Measurements from ENCODE around the gene NANP.
A peak's percentile ranks its signal among the peaks of the same experiment; 100 is the strongest.
"Not testable (repeated sequence)": the region's sequence is repeated elsewhere in the genome, so short reads cannot be mapped to it uniquely, and the experiment has no call there.

The NANP gene, protein sequence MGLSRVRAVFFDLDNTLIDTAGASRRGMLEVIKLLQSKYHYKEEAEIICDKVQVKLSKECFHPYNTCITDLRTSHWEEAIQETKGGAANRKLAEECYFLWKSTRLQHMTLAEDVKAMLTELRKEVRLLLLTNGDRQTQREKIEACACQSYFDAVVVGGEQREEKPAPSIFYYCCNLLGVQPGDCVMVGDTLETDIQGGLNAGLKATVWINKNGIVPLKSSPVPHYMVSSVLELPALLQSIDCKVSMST

DNA sequence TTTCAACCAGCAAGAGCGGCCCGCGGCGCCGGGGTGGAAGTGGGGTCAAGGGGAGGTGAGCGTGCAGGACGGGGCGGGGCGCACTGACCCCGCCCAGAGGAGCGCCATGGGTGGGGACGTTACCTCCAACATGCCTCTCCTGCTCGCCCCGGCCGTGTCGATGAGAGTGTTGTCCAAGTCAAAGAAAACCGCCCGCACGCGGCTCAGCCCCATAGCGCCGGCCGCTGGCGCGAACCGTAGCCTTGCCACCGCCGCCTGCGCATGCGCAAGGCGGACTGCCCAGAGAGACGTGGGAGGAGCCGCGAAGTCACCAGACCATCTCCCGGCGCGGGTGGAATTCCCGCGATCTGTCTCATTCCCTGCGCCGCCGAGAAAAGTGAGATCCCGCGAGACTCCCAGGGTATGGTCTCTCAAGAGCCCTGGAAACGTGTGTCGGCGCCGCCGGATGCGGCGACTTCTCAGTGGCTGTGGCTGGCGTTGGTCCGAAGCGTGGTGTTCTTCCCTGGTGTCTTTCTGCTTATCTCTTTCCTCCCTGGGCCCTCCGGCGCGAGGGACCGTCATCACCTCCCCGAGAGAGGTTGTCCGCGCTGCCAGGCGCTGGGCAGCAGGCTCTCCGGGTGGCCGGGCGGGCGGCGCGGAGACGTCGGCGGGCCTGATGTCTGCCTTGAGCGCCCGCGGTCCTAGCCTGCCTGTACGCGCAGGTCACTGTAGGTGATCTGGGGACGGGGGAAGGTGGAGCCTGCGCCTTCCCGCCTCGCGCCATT, at the start of gene NANP:
NANP (minus strand) TSS at position 279 of the 764 bp plus-strand sequence; CDS start at position 213, 66 bp downstream.
- DNase-seq: peak; percentile 65 to 96 (median 89)

DNA sequence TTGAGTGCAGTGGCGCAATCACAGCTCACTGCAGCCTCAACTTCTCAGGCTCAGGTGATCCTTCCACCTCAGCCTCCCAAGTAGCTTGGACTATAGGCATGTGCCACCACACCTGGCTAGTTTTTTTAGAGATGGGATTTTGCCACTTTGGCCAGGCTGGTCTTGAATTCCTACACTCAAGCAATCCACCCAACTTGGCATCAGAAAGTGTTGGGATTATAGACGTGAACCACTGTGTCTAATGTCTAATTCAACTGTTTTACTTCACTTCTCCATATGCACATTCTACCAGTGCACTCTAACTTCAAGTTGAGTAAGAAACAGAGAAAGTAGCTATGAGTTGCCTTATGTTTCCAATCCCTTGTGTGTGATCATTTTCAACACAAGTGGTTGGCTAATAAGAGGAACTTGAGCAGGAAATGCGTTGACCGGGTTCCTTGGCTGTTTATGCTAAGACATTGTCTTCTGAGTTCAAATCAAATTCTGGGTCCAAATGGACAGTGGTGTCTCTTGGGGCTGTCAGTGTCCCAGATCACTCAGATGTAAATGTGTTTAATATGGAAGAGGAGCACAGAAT, 48.9 kb upstream of the NANP start:
- no peak for DNase-seq

DNA sequence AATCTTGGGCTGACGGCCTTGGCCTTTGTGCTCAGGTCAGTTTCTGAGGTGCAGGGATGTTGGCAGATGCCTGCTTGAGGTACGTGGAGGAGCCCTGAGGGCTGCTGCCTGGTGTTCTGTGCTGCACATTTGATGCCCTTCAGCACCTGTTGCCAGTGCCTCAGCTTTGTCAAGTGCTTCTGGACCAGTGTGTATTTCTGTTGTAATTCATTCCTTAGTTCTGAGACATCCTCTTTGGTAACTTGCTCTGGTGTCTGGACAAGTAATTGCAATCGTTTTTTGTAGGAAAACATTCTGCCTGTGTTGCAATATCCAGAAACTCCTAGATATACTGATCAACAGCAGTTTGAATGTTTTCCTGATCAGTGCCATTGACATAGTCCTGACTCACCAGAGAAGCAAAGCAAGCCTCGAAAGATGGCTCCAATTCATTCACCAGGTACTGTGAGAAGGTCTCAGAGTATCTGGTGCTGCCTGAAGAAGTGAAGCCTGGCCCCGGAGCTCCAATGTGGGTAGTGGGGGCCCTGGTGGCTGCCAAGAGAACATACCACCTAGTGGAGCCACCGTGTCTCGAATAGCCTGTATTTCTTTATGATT, 46.1 kb upstream of the NANP start:
- no peak for DNase-seq

DNA sequence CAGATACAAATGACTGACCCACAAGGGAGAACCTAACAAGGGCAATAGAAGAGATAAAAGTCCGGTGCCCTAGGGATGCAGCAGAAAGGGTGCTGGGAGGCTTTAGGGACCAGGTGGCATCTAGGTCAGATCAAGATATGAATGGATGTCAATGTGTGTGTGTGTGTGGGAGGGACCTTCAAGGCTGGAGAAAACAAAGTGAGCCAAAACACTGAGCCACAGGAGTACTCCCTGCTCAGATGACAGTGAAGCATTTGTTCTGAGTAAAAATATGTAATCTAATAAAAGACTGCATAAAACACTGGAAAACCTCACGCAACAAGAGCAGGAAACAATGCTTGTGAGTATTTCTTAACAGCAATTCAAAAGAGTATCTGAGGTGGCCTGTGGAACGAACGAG, 44.6 kb upstream of the NANP start:
- no peak for DNase-seq

DNA sequence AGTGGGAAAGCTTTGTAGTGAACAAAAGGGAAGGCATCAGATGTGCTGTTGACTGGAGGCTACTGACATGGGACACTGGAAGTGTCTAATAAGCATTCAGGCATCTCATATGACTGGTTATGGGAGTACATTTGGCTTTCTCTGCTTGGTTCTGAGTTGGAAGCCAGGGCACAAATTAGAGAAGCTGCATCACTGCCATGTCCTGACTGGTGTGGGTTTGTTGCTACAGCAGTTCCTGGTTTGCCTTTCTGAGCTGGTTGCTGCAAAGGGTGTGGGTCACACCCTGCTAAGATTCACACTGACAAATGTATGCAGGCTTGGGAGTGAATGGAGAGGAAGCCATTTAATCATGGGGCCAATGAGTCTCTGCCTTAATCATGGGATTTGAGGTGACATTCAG, 36.2 kb upstream of the NANP start:
- no peak for DNase-seq

DNA sequence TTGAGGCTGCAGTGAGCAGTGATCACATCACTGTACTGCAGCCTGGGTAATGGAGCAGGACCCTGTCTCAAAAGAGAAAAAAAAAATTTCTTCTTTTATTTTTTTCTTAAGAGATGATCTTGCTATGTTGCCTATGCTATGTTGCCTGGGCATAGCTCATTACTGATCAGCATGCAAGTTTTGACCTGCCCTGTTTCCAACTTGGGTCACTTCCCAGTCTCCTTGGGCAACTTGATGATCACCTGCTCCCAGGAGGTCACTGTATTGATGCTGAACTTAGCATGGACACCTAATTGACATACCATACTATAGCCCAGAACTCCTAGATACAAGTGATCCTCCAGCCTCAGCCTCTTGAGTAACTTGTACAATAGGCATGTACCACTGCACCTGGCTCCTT, 30.7 kb upstream of the NANP start:
- no peak for DNase-seq

DNA sequence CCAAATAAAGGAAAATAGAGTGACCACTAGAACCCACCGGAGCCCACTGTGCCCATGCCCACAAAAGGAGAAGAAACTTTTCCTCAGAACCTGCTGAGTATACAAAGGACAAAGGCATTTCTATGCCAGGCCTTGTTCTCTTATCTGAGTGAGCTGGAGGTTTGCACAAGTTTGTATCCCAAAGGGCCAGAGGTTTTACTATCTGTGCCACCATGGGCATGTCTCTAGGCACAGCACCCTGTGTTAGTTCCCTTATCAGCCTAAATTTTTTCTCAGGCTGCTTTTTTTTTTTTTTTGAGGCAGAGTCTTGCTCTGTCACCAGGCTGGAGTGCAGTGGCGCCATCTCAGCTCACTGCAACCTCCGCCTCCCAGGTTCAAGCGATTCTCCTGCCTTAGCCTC, 29.1 kb upstream of the NANP start:
- DNase-seq: not testable (repeated sequence)

DNA sequence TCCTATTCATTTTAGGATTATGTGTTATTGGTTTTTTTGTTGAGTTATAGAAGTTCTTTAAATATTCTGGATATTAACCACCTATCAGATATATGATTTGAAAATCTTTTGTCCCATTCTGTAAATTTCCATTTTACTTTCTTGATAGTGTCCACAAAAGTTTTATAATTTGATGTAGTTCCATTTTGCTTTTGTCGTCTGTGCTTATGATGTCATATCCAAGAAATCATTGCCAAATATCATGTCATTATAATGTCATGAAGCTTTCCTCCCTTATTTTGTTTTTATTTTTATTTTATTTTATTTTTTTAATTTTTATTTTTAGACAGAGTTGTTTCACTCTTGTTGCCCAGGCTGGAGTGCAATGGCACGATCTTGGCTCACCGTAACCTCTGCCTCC, 21.0 kb upstream of the NANP start:
- no peak for DNase-seq

DNA sequence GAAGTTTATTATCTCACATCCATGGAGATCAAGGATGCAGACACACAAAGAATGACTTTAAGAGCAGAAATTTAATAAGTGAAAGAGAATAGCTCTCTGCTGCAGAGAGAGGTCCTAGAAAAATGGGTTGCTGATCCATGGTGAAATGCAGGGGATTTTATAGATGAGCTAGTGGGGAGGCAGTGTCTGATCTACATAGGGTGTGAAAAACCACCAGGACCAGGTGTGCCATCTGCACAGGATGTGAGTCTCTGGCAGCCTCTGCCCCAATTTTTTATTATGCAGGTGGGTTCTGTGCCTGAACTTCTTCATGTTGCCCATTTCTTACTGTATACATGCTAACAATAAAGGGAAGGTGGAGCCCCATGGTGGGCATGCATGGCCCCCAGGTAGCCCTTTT, 19.9 kb upstream of the NANP start:
- no peak for DNase-seq

DNA sequence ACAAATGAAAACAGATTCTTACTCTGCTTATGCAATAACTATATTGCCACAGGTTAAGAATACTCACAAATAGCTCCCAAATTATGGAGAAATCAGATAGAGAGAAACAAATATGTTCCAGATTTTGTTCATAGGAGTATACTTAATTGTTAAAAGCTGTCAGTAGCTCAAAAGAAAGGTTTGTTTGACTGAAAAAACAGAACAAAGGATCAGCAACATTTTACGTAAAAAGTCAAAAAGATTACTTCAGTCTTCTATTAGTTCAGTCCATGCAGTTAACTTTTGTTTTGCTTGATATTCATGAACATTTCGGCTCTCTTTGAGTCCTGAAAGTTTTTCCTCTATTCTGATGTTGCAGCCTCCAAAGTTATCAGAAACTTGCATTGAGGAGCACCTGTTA, 13.4 kb upstream of the NANP start:
- no peak for DNase-seq

DNA sequence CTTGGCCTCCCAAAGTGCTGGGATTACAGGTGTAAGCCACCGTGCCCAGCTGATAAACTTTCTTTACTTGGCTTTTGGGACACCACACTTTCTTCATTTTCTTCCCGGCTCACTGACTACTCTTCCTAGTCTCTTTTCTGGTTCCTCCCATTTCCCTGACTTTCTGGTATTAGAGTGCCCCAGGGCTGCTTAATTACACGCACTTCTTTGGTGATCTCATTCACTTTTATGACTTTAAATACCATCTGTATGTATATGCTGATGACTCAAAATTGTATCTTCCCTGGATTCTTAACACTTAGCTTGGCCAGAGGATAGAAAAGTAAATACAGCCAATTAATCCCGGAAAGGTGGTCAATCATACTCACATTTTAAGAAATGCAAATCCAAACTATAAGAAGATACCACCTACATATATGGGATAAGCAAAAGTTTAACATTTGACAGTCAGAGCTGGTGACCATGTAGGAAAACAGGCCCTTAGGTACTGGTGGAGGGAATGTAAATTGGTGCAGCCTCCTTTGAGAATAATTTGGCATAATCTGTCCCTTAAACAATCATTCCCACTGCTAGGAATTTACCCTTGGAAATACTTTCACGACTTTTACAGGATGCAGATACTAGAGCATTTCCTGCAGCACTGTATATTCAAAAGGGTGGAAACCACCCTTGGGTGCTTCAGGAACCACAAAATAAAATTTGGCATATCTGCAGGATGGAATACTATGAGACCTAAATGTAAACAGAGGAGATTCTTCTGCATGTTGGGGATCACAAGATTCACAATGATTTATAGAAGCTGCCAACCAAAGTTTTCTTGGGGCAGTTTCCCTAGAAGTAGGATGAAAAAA, 9.4 kb upstream of the NANP start:
- DNase-seq: no peak

DNA sequence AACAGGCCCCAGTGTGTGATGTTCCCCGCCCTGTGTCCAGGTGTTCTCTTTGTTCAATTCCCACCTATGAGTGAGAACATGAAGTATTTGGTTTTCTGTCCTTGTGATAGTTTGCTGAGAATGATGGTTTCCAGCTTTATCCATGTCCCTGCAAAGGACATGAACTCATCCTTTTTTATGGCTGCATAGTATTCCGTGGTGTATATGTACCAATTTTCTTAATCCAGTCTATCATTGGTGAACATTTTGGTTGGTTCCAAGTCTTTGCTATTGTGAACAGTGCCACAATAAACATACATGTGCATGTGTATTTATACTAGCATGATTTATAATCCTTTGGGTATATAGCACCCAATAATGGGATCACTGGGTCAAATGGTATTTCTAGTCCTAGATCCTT, 6.8 kb upstream of the NANP start:
- not testable (repeated sequence) for DNase-seq

DNA sequence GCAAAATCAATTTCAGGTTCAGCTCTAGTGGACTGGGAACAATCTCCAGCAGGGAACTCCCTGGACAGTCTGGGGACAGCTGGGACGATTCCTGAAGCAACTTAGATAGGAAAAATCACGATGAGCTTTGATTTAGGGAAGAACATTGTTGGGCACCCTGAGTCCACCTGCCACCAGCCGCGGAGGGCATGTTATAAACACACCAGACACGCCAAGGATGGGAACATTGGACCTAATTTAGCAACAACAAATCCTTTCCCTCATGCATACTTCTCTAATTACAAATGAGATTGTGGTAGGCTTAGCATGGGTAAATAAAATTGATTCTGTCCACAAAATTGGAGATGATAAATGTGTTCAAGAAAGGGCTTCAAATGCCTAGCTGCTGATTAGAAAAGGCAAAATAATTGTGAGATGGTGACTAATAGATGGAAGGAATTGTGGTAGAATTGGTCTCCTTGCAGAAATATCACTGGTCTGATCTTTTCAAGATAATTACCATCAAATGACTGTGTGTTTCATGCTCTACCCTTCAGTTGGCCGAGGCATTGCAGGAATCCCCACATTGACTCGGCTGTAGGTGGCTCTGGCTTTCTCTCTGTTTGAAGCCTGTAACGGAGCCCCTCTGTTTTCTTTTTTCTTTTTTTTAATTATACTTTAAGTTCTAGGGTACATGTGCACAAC, 6.1 kb upstream of the NANP start:
- no peak for DNase-seq

DNA sequence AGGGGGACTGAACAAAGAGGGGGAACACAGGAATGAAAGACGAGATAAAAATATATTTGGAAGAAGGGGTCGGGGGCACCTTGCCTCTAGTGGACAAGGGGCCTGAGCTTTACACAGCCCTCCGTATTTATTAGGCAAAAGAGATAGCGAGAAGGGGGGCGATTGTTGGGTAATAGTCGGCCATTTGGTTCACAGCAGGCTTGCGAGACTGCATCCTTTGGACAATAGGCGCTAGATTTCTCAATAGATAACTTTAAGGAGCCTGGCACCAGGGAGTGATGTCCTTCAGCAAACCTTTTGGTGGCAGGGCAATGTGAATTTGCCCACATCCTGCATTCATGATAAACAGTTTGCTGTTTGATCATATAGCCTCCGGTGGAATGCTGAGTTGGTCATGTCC, 3.0 kb upstream of the NANP start:
- no peak for DNase-seq

DNA sequence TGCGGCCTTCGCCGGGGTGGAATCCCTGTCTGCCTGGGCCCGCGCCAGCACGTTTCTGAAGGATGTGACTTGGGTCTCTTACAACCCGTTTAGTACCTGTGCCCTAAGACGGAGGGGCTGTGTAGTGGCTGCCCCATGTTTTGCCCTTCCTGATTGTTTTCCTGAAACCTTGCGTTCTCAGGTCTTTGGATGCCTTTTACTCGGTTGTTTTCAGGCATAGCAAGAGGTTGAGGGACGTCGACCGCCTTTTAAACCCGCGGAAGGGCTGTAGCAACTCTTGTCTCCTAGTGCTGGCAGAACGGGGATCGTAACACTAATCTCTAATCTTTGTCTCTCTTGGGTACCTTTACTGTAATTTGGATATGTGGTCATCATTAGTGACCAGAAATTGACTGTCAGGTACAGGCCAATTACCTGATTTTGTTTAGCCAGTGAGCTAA, 706 bp upstream of the NANP start:
- peak in 2 of 56 donors; percentile 44 to 53 for DNase-seq

DNA sequence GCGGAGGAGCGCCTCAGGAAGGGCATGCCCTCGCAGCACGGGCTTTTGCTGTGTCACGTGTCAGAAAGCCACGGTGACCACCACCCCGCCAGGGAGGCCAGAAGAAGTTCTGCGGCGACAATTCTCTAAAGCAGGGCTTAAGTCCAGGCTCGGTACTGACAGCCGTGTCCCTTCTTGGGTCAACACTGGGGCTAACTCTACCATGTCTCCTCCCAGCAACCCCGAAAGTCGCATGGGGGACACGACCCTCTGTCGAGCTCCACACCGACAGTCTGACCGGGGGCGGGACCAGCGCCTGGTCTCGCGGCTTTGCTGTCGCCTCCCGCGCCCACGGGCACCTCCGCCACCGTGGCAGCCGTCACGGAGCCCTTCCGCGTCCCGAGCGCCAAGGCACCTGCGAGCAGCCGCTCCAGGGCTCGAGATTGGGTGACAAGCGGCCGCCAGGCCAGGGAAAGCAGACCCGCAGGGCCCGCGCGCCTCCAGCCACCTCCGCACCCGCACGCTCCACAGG, 534 bp downstream of the NANP start:
- DNase-seq: peak in 40 of 56 donors; percentile 13 to 60 (median 40)

DNA sequence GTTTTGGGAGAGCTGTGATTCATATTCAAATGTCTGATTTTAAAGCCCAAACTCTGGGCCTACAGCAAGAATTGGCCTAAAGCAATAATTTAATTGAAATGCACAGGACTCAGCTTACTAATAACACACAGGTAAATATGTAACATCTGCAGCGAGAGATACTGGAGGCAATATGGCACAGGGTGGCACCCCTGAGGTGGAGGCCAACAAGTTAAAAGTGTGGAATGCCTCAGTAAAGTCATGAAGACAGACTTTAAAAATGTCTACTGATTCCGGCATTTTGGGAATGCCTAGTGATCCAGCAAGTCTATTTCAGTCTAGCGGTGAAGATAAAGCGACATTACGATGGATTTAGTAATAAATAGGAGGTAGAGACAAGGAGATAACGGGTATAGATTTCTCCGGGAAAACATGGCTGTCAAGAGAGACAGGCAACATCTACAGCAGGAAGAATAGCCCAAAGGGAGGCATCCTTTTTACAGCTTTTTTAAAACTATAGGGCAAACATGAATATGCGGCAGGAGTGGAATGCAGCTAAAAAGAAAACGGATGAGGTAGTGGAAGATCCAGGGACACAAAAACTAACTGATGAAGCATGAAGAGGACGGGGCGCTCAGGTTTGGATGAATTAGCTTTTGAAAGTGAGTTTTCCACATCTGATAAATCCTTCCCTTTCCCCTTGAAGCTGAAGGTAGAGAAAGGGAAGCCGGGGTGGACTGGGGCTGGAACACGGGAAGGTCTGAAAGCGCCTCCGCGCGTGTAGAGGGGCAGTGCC, 1.2 kb downstream of the NANP start:
- peak in 2 of 56 donors; percentile 4 to 25 for DNase-seq

DNA sequence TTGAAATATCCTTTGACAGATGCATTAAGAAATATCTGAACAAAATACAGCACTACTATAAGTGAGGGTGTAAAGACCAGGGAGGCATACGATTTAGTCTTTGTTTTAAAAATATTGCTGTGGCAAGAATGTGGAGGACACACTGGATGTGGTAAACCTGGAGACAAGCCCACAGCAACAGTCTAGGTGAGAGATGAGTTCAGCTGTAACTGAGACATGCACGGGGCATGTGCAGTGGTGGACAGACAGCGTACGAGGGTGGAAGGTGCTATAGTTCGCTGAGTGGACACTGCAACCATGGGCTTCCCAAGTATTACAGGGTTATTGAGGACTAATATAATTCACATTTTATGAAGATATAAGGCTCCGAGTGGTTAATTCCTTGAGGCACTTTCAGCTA, 1.8 kb downstream of the NANP start:
- no peak for DNase-seq

DNA sequence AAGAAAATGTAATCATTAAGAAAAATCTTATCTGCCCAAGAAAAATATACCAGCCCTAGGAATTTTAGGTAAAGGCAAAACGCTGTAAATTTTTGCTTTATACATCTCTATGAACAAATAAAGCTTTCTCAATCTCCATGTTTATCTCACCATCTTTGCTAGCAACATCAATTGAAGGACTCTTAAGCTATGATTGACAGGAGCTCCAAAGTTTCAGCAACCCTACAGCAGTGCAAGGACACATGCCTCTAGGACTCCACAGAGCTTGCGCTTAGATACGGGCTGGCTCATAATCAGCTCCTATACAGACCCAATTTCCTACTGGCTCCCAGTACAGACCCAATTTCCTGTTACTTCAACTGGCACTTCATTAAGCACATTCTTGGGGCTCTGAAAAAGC, 4.3 kb downstream of the NANP start:
- DNase-seq: no peak

DNA sequence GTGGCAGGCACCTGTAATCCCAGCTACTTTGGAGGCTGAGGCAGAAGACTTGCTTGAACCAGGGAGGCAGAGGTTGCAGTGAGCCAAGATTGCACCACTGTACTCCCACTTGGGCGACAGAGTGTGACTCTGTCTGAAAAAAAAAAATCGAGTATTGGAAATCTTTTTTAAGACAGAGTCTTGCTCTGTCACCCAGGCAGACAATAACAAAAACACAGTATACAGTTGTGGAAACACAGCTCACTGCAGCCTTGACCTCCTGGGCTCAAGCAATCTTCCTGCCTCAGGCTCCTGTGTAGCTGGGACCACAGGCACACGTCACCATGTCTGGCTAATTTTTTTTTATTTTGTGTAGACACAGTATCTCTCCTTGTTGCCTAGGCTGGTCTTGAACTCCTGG, 15.0 kb downstream of the NANP start:
- DNase-seq: no peak
